CD4-positive, alpha-beta T cell treated with Interleukin-10 for 1 hour (primary cell): ENCODE results near the gene IL13RA1.
"Not testable (repeated sequence)": the region's sequence is repeated elsewhere in the genome, so short reads cannot be mapped to it uniquely, and the experiment has no call there.

Source experiments
- DNase-seq: peaks from one replicate; pipeline ENCODE4 v3.0.0-alpha.2; 2020

The IL13RA1 gene

DNA sequence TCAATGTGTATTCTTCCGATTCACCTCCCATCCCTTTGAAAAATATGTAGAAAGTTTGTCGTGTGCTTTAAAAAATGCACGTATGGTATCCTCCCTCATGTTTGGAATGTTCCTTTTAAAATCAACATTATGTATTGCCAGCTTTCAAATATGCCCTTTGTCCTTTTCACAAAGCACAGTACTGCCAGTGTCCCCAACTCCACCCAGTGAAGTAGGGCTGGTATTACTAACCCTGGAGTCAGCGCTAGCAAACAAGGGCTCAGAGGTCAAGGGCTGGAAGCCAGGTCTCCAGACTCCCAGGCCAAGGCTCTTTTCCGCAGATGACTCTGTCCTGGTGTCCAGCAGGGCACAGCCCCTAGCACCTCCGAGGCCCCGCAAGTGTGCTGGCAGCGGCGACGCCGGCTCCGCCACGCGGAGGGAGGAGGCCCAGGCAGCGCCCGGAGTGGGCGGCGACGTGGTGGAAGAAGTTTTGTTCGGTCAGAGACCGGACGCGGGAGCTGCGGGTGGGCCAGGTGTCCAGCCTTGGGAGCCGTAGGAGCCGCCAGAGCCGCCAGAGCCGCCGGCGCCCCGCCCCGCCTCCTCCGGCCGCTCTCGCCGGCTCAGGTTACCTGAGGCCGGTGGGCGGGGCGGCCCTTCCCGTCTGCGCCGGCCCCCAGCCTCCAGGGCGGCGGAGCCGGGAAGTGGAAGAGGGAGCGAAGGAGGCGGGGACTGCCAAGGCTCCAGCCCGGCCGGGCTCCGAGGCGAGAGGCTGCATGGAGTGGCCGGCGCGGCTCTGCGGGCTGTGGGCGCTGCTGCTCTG lies at the start of gene IL13RA1:
IL13RA1 (plus strand) TSS at position 720 of the 799 bp plus-strand sequence; CDS start at position 753, 33 bp downstream.
- DNase-seq, result peak; percentile 23

DNA sequence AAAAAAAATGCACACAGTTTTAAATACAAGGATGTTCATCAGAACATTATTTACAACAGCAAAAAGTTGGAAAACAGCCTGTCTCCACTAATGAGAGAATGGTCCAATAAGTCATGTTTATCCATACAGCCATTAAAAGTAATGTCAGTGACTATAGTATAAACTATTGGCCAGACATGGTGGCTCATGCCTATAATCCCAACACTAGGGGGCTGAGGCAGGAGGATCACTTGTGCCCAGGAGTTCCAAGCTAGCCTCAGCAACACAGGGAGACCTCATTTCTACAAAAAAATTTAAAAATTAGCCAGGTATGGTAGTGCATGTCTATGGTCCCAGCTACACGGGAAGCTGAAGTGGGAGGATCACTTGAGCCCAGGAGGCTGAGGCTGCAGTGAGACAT lies 48.1 kb upstream of the IL13RA1 start:
- no peak for DNase-seq

DNA sequence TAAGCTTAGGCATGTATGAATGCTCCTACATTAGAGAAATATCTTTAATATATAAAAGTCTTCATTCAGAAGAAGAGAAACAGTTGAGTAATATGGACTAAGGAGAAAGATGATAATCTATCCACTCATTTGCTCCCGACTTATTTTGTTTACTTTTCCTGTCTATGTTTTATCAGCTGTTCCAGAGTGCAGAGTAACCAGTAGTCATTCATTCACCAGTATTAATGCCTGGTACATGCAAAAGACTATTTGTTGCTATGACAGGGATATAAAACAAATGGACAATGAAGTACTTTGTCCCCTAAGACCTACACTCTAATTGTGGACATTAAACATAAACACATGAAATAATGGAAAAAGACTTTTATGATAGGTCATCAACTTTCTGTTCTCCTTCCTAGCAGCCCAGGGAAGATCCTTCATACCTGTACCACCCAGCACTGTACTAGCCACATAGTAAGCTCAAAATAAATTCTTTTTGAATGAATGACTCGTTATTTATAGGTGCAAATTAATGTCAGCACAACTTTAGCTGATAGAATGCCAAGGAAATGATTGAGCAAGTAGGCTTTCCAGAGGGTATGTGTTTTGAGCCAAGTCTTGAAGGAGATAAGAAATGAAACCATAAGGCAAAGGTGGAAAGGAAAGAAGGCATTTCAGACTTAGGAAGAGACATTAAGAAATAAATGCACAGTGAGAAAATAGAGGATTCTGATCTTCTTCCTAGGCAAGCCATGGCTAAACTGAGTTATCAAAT lies 45.0 kb upstream of the IL13RA1 start:
- DNase-seq, result no peak

DNA sequence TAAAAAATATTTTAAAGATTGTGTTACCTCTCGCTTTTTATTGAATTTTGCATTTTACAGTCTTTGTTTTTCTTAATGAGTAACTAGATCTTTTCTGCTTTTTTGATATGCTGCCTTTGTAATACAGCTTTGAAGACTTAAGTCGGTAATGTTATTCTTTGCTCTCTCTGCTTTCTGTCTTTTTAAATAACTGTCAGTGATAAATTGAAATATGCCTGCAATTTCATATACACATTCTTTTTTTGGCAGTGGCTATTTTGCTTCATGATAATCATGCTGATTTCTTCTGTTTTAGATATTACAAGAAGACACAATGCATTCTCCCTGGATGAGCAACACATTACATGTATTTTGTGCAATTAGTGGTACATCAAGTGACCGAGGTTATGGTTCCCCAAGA lies 42.0 kb upstream of the IL13RA1 start:
- DNase-seq, result no peak

DNA sequence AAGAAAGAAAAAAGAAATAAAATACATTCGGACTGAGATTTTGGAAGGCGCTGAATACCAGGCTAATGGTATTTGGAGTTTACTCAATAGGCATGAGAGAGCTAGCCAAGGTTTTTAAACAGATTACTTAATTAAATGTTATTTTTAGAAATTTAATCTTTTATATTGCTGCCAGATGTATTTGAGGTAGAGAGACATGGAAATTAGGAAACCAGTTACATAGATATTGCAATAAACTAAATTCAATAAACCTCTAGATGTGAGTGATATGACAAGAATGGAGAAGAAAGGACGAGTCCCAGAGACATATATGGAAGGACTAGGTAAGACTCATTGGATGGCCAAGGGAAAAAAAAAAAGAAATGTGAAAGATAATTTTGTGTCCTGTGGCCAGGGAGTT lies 38.5 kb upstream of the IL13RA1 start:
- DNase-seq, result no peak

DNA sequence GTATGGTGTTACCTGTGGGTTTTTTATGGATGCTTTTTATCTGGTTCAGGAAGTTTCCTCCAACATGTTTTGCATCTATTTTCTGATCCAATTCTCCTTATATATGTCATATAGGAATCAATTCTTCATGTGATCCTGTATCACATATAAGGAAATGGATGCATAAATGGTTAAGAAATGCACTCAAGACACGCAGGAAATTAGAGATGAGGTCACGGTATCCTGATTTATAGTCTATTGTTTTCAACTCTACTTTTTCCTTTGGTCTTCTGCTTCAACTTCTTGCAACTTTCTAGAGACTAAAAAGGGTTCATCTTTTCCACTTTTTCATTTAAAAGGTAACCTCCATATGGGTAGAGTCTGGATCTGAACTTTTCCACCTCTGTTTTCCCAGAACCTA lies 33.6 kb upstream of the IL13RA1 start:
- DNase-seq, result no peak

DNA sequence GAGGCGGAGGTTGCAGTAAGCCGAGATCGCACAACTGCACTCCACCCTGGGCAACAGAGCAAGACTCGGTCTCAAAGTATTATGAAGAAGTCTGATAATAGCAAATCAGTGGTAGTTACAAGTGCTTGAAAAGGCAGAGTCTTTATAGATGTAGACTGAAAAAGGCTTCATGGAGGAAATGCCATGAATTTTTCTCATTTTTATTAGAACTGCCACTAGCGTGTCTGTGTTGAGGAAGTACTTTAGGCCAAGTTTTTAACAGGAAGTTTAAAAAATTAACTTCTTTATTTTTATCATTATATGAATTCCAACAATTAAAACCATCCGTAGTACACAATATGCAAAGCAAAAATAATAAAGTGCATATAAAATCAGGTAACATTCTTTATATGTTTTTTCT lies 32.8 kb upstream of the IL13RA1 start:
- DNase-seq, result no peak

DNA sequence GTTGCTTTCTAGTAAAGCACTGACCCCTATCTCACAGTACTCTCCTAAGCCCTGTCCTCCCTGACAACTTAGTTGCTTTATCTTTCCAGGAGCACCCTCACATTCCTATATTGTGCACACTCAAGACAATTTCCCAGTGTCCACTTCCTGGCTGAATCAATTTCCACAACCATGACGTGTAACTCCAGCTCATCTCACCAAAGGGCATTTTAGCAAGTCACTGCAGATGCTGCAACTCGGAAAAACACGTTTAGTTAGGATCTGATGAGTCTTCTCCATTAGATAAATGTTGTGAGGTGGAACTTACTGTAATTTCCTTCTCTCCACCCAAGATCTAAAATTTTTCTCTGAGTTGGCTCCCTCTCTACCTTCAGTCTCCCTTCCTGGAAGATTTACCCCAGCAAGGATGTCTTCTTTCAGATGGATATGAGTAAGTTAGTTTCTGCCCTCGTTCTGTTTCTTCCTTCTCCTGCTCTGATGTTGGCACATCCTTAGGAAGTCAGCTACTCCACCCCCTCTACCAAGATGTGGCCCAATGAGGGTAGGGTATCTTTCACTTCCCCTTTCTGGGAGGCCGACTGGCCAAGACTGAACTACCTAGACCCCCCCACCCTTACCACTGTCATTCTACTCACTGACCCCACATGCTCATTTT lies 28.8 kb upstream of the IL13RA1 start:
- DNase-seq, result no peak

DNA sequence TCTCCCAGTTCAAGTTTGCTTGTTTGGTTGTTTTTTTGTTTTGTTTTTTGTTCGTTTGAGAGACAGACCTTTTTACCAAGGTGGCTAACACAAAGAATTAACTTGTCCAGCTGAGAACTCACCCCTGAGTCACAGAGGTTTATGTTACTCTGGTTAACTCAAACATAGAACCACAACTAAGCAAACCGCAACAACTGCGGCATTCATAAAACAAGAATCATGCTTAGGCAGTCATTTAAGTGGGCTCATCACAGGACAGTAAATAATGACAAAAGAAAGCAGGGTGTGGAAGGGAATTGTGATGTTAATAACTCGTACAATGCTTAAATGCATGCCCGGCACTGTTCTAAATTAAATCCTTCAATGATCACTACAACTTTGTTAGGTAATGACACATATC lies 24.7 kb upstream of the IL13RA1 start:
- no peak for DNase-seq

DNA sequence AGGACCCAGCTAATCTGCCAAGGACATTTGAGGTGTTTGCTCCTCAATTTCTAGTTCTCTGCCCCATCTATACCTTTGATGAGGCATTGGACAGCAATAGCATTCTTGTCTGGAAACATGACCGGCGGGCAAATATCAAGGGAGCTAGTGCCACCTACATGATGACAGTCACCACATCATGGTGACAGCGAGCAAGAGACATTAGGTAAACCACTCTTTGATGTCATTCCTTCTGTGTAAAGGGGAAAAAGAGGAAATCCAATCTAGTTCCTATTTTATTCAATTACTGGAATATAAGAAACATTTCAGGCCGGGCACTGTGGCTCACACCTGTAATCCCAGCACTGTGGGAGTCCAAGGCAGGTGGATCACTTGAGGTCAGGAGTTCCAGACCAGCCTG lies 20.7 kb upstream of the IL13RA1 start:
- no peak for DNase-seq

DNA sequence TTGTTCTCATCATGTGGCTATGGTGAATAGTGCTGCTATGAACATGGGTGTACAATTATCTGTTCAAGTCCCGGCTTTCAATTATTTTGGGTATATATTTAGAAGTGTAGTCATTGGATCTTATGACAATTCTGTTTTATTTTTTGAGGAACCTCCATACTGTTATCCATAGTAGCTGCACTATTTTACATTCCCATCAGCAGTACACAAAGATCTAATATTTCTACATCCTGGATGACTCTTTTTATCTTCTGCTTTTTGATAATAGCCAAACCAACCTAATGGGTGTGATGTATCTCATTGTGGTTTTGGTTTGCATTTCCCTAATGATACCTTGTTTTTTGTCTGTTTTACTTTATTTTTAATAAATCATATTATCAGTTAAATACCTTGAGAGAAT lies 12.9 kb upstream of the IL13RA1 start:
- no peak for DNase-seq

DNA sequence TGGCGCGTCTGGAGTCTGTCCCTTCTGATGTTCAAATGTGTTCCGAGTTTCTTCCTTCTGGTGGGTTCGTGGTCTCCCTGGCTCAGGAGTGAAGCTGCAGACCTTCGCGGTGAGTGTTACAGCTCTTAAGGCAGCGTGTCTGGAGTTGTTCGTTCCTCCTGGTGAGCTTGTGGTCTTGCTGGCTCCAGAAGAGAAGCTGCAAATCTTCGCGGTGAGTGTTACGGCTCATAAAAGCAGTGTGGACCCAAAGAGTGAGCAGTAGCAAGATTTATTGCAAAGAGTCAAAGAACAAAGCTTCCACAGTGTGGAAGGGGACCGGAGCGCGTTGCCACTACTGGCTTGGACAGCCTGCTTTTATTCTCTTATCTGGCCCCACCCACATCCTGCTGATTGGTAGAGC lies 11.5 kb upstream of the IL13RA1 start:
- DNase-seq, result not testable (repeated sequence)

DNA sequence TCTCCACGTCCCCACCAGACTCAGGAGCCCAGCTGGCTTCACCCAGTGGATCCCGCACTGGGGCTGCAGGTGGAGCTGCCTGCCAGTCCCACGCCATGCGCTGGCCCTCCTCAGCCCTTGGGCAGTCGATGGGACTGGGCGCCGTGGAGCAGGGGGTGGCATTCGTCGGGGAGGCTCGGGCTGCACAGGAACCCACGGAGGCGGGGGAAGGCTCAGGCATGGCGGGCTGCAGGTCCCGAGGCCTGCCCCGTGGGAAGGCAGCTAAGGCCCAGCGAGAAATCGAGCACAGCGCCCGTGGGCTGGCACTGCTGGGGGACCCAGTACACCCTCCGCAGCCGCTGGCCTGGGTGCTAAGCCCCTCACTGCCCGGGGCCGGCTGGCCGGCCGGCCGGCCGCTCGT lies 10.6 kb upstream of the IL13RA1 start:
- not testable (repeated sequence) for DNase-seq

DNA sequence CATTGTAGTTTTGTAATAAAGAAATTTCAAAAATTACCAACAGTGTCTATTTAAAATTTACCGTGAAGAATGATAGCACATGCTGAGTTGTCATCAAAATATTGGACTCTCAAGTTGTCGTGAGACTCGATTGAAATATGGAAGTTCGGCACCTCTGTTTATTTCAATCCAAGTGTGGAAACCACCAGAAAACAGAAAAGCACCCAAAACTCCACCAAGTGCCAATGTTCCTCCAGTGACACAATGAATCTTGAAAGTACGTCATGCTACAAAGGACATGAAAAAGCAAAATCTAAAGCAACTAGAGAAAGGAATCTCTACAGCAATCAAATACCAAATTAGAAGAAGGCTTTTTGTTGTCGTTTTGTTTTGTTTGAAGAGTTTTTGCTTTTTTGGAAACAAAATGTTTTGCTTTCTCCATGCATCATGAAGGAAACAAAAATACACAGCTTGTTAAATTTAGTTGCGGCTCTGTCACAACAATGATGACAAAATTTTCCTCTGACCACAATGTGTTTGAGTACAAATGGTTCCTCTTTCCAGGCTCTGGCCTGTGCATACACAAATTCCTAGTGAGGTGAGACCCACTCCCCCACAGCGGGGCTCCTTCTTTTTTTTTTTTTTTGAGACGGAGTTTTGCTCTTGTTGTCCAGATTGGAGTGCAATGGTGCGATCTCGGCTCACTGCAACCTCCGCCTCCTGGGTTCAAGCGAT lies 9.6 kb upstream of the IL13RA1 start:
- no peak for DNase-seq

DNA sequence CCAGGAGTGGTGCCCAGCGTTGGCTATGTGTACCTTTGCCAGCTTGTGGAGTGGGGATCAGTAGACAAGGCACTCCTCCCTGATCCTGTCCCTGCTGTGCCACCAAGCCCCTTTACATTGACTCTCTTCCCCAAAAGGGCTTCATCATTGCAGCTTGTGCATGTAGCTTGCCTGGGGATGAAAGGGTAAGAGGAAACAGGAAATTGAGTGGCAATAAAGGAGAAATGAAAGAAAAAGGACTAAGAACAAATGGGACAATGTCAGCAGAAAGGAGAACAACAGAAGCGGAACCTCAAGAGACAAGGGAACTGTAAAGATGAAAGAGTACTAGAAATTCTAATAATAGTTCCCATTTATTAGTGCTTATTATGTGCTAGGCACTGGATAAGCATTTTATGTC lies 8.7 kb upstream of the IL13RA1 start:
- DNase-seq, result no peak

DNA sequence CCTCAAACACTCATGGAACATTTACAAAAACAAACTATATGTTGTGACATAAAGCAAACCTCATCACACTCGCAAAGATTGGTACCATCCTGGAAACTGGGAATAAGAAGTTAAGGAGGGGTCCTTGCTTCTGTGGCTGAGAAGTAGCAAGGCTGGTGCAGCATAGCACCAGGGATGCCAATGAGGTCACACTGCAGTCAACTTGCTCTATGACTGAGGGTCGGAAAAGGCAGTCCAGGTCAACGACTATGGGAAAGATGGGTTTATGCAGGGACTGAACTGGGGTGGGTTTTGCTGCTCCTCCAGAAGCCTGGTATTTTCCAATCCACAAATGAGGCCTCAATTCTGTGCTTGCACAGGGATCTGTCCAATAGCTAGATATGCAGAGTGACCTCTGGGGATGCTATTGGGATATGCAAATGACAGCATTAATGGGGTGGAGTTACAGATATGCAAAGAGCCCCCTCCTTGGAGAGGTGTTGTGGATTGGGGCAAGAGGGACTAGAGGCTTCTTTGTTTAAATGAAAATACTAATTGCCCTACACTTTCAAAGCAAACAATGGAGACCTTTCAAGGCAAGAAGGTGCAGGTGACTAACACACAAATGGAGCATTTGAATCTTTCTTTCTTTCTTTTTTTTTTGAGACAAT lies 7.2 kb upstream of the IL13RA1 start:
- DNase-seq, result no peak

DNA sequence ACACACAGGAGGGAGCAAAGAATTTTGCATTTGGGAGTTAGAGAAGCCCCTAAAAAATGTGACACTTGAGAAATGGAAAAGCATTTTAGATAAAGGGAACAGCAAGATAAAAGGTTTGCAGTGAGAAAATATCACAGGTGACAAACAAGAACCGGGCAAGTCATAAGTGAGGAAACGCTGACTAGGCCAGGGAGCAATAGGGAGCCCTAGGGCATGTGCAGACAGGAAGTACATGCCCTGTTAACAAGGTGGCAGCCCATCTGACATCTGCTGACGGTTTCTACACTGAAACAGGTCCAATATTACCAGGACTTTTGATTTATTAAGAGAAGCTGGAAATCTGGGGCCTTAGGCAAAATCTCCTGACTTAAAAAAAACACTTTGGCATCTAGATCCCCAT lies 4.0 kb upstream of the IL13RA1 start:
- no peak for DNase-seq

DNA sequence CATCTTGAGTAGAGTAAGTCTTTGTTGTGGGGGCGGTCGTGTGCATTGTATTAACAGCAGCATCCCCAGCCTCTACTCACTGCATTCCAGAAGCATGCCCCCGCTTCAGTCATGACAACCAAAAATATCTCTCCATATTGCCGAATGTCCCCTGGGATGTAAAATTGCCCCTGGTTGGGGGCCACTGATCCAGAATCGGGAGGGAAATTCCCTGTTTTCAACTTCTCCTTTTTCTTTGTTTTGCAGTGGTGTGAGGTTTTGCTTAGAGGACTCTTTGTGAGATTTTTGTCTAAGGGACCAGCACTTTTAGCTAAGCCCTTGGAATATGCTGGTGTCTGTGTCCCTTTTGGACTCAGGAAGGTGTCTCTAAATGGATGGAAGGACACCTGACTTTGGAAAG lies 3.0 kb upstream of the IL13RA1 start:
- no peak for DNase-seq

DNA sequence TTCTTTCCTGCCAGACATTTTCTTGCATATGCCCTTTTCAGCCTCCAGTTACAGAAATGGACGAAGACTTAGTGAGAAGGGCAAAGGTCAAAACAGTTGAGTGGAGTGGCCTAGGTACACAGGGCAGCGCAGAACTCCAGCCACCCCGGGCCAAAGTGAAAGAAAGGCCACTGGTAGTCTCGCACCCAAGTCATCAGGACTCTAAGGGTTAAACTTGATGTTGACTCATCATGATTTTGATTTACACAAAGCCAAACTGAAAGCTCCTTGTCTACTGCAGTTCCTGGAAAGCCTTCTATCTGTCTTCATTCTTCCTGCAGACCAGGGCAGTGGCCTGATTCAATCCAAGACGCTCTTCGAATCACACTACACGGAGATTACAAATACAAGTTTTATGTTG lies 2.6 kb upstream of the IL13RA1 start:
- no peak for DNase-seq

DNA sequence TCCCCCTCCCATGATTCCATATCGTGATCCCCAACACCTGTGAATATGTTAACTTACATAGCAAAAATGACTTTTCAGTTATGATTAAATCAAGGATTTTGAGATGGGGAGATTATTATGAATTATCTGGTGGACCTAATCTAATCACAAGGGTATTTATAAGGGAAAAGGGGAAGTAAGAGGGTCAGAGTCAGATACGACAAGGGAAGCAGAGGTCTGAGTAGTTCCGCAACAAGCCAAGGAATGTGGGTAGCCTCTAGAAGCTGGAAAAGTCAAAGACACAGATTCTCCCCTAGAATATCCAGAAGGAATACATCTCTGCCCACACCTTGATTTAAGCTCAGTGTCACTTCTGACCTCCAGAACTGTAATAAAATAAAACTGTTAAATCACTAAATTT lies 1.0 kb upstream of the IL13RA1 start:
- DNase-seq, result no peak

DNA sequence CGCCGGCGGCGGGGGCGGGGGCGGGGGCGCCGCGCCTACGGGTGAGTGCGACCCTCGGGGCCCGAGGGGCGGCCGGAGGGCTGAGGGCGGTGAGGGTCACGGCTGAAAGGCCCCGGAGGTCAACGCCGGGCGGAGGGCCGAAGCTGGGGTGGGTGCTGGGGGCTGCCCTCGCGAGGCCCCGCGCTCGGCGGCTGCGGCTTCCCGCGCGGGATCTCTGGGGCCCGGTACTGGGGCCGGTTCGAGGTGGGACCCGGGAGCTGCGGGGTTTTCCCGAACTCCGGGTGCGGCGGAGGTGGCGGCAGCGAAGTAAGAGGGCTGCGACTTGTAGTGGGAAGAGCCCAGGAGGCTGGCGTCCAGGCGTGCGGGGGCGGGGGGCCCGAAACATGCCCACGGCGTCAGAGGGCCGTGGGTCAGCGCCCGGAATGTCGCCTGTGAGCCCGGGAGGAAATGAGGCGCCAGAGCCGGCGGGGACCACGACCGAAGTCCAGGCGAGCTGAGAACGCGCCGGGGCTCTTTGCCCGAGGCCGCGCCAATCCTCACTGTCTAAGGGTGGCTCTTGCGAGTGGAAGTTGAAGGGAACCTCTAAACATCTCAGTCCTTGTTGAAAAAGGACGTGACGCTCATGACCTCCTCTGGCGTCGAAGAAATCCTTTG lies 407 bp downstream of the IL13RA1 start:
- no peak for DNase-seq

DNA sequence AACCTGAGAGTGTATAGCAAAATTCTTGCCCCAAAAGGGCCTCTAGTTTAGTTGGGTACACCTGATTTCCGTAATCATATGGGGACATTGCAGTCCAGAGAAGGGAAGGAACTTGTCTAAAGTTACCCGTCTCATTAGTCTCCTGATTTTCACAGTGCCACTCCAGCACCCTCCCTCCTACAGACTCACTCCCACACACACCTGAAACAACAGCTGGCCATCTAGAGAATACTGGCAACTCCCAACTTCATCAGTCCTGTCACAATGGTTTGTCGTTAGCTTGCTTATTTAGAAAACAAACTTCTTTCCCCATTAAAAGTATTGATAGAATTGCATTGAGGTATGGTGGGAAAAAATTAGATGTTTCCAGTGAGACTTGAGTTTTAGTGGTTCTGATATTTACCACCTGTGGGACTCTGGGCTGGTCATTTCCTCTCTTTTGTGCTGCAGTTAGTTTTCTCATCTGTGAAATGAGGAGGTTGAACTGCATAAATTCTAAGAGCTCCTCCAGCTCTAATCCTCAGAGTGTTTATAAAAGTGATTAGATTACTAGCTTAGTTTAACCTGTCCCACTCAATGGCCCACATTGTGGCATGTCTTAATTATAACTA lies 1.7 kb downstream of the IL13RA1 start:
- no peak for DNase-seq
